ENCODE data around the gene UQCR11.

UQCR11 gene

DNA sequence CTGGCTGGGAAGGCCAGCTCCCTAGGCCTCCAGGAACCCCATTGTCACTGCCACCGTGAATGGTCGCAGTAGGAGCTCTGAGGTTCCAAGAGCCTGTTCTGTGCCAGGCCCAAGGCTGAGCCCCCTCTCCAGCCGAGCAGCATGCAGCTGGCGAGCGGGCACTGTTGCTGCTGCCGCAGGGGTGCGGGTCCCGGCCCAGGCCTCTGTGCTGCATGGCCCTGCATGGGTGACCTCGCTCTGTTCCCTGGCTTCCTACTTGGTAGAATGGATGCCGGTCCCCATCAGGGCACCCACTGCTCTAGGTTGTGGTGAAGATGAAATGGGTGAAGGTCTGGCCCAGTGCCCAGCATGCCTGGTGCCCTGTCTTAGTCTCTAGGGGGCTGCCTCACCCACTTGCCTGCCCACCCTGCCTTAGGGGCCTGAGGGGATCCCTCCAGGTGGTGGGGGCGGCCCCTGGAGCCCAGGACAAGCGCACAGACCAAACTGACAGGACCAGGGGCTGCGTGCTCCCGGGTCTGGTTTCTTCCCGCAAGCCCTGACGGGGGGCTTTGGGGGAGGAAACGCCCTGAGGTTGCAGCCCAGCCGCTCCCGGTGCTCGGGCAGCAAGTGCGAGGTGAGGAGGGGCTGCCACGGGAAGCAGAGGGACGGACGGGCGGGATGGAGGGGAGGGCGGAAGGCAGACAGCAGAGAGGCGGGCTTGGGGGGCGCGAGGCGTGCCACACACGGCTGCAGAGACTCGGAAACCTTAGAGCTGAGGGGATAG is 8.7 kb upstream of the UQCR11 start:
- no peak for DNase-seq

DNA sequence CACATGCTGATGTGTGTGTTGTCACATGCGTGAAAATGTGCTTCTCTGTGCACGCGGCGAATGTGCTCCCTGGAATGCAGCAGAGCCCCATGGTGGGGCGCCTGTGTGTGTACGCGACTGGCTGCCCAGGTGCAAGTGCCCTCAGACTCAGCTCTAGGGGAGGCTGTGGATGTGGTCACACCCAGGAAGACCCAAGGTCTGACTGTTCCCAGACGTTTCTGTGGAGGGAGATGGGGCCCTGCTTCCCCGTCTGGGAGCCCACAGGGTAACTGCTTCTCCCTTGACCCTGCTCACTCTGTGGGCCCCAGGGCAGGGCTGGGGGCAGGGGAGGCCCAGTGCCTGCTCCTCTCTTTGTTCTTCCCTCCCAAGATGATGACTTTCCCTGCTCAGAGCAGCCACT is 7.9 kb upstream of the UQCR11 start:
- DNase-seq = no peak

DNA sequence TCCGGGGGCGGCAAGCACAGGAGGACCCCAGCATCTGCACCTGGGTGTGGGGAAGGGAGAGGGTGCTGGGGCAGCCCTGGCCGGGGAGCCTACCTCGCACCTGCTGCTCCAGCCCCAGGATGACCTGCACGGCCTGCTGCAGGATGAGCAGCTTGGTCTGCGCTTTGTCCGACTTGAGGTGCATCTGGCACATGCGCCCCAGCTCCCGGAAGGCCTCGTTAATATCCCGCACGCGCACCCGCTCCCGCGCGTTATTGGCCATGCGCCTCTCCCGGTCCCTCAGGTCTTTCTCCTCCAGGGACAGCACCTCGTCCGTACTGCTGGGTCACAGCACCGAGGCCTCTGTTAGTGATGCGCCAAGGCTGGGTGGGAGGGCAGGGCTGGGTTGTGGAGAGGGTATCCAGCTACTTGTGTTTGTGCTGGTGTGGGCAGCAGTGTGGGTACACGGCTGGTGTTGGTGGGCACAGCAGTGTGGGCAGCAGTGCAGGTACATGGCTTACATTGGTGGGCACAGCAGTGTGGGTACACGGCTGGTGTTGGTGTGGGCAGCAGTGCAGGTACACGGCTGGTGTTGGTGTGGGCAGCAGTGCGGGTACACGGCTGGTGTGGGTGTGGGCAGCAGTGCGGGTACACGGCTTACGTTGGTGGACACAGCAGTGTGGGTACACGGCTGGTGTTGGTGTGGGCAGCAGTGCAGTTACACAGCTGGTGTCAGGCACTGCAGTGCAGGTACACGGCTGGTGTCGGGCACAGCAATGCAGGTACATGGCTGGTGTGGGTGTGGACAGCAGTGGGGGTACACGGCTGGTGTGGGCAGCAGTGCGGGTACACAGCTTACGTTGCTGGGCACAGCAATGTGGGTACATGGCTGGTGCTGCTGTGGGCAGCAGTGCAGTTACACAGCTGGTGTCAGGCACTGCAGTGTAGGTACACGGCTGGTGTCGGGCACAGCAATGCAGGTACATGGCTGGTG is 7.1 kb upstream of the UQCR11 start:
- no peak for DNase-seq

DNA sequence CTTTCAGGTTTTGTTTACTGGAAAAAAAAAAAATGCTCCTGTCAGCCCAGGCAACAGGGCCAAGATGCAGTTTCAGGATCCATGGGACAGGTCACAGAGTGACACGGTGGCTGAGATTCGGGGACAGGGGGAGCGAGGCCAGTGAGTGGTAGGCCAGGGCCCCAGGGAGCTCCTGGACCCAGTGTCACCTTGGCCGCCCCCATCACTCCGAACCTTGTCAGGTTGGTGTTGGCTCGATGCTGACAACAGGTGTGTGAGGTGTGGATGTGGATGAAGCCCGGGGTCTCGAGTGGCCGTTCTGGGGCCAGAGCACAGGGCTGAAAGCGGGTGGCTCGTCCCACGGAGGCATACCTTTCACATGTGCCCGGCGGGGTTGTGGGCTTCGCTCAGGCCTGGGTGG is 6.1 kb upstream of the UQCR11 start:
- no peak for DNase-seq

DNA sequence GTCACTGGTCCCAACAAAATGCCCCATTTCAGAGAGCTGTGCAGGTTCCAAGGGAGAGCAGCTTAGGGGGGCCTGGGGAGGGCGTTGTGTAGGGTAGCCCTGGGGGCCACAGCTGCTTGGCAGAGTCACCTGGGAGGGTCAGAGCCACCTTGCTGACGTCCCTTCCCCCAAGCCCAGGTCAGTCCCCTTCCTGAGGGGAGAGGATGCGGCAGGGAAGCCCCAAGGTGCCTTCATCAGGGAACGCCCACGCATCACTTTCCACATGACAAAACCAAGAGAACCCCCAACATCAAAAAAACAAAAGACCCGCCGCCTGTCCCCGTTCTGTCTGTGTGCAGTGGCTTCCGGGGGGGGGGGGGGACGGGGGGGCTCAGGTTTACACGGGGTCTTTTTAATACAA is 5.3 kb upstream of the UQCR11 start:
- DNase-seq = no peak

DNA sequence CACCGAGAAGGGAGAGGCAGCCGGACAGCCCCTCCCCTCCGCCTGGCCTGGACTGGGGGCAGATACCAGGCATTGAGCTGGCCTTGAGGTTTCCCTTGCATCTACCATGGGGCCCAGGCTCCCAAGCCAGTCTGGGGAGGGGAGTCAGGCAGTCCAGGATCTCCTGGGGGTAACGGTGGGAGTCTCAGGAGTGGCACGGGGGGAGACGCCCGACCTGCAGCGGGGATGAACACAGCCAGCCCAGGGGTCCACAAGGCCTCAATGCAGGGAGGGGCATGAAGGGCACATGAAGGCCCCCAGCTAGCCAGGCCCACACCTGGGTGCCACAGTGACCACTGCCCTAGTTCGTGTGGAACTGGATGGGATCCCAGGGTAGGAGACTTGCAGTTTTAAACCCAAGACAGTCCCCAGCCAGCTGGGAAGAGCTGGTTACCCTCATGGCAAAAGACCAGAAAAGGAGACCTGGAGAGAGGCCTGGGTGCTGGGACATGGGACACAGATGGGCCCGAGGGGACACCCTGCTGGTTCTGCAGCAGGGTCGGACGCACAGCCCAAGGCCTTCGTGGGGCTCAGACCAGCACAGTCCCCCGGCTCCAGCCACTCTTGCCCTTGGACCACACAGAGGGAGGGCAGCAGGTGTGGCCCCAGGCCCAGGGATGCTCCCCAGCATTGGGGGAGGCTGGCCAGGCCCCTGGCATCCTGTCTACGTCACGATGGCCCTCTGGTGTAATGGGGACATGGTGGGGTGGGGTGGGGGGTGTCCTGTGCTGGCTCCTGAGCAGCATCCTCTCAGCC is 4.6 kb upstream of the UQCR11 start:
- no peak for DNase-seq

DNA sequence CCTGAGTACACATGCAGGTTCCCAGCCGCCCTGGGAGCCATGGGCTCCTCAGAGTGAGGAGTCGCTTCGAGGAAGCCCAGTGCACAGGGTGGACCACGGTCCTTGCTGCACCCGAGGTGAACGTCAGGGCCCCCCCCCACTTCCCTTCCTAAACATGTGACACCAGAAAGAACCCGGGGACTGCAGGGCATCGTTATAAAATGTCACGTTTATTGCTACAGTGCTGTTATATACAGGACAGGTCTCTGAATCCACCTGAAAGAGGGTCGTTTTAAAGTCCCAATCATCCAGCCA is 3.8 kb upstream of the UQCR11 start:
- DNase-seq = no peak

DNA sequence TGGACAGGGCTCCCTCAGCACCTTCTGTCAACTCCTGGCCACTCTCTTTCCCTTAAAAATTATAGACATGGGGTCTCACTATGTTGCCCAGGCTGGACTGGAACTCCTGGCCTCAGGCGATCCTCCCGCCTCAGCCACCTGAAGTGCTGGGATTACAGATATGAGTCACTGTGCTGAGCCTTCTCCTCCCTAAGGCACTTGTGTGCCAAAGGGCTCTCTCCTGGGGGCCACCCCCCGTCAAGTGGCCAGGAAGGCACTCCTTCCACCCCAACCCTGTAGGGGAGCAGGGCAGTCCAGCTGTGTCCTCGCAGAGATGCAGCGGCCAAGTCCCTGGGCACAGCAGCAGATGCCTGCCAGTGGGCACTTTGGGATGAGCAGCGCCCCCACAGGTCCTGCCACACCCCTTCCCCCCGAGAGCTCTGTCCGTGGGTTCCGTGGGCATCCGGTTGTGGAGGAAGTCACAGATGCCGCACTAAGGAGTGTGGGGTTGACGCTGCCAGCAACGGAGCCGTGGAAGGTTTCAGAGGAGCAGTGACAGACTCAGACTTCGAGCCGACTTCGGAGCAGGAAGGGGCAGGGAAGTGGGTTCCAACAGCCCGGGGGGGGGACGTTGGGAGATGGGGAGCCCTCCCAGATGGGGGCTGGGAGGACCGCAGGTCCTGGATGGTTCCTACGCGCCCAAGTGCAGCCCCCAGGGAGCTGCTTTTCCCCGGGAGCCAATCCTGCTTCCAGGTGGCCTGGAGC is 3.3 kb upstream of the UQCR11 start:
- no peak for DNase-seq

DNA sequence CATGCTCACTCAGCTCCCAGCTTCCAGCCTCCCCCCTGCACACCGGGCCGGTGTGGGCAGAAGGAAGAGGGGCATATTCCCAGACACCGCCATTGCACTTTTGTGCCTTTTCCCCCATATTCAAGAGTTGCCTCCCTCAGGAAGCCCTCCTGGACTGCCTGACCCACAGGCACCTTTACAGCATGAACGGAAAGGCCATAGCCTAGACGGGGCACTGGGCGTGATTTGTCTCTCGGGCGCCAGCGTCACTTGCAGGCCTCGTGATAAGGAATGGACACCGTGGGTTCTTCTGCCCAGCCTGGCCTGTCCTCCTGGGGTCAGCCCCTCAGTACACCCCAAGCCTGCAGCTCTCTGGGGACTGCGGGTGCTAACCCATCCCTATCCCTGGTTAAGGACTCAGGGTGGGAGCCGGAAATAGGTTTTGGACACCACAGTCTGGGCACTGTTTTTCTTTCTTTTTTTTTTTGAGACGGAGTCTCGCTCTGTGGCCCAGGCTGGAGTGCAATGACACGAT is 933 bp upstream of the UQCR11 start:
- DNase-seq = no peak

DNA sequence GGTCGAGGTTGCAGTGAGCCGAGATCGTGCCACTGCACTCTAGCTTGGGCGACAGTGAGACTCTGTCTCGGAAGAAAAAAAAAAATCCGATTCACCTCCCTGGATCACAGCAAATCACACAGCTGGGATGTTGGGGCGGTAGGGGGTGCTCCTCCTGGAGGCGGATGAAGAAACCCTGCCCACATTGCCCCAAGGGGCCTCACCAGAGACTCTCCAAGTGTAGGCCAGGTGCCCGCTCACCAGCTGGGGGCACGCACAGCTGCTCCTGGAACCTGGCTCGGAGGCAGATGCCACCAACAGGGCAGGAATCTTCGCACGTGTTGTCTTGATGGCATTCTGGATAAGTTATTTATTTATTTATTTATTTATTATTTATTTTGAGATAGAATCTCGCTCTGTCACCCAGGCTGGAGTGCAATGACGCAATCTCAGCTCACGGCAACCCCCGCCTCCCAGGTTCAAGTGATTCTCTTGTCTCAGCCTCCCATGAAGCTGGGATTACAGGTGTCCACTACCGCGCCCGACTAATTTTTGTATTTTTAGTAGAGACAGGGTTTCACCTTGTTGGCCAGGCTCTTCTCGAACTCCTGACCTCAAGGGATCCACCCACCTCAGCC is 3.1 kb downstream of the UQCR11 start:
- DNase-seq = no peak

DNA sequence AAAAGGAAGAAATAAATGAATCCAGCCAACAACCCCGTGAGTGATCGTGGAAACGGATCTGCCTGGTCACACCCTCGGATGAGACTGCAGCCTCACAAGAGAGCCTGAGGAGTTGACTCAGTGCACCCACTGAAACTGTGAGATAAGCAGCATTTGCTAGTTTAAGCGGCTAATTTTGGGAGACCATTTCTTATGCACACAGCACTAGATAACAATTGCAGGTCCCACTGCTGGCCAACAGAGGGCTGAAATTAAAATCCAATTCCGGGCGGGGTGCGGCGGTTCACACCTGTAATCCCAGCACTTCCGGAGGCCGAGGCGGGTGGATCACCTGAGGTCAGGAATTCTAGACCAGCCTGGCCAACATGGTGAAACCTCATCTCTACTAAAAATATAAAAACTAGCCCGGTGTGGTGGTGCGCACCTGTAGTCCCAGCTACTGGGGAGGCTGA is 3.6 kb downstream of the UQCR11 start:
- no peak for DNase-seq

DNA sequence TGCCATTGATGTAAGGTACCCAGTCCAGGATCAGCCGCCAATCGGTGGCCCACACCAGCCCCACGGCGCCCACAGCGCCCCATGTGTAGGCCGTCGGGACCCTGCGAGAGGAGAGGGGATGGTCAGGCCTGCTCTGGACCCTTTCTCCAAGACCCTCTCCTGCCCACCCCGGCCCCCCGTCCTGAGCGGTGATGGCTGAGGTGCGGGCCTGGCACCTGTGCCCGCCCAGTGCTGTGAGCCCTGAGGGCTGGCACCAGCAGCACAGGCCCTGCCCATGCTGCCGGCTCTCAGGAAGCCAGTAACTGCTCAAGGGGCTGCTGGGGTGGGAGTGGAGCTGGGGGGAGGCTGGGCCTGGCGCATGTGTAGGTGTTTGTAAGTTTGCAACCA is 5.8 kb downstream of the UQCR11 start:
- no peak for DNase-seq

DNA sequence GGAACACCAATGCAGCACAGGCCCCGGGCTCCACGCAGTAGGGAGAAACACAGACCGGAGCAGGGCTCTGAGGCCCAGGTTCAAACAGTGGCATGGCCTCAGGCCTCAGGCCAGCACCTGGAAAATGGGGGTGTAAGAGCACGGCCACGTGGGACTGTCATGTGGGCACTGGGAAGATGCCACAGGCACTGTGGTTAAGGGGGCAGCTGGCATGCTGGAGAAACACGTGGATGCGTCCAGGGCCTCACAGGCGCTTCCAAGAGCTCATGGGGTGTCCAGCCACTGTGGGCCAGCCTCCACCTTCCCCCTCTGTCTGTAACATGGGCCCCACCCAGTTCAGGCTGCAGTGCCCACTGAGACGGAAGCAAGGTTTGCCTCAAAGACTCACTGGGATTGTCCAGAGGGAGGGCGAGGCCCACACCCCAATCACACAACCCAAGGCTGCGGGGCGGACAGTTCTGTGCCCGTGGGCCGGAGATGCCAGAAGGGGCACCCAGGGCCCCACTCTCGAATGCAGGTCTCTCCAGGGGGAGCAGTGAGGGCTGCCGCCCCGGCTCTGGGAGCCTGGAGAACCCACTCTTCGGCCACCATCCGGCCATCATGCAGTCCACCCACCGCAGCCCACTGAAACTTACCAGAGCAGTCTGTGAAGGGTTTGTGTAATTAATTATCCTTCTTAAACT is 6.3 kb downstream of the UQCR11 start:
- no peak for DNase-seq

DNA sequence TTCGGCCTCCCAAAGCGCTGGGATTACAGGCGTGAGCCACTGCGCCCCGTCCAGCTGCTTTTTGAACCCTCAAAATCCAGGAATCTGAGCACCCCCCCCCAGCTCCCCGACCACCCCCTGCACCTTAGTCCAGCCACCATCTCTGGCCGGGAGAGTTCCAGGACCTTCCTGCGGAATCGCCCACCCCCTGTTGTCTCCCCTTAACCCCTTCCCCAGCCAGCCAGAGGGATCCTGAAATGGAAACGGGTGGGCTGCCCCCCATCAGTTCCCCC is 11.8 kb downstream of the UQCR11 start:
- no peak for DNase-seq

DNA sequence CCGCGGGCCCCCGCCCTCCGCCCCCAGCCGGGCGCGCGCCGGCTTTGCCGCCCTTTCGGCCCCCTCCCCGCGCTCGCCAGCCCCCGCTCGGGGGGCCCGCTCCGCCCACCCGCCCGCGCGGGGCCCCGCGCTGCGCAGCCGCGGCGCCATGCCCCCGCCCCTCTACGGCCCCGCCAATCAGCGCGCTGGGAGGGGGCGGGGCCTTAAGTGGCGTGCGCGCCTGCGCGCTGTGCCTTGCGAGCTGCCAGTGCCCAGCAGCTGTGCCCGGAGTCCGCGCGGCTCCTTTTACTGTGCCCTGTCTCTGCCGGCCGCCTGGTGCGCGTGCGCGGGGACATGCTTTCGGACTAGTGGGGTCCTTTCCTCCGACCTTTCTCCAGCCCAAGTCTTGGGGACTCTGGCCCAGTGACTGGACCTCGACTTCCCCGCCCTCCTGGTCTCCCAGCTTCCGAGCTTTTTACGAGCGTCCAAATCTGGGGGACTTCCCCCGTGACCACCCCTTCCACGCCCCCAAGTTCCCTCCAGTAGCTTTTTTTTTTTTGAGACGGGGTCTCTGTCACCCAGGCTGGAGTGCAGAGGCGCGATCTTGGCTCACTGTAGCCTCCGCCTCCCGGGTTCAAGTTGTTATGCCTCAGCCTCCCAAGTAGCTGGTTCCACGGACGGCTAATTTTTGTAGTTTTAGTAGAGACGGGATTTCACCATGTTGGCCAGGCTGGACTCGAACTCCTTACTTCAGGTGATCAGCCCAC is 12.3 kb downstream of the UQCR11 start, which contains the start of gene MBD3:
Gene MBD3 (minus strand): TSS at position 111 of the 746 bp plus-strand sequence. CDS start 234 bp downstream, outside the sequence.
- peak in 1 of 2 experiments; percentile 32 for DNase-seq

DNA sequence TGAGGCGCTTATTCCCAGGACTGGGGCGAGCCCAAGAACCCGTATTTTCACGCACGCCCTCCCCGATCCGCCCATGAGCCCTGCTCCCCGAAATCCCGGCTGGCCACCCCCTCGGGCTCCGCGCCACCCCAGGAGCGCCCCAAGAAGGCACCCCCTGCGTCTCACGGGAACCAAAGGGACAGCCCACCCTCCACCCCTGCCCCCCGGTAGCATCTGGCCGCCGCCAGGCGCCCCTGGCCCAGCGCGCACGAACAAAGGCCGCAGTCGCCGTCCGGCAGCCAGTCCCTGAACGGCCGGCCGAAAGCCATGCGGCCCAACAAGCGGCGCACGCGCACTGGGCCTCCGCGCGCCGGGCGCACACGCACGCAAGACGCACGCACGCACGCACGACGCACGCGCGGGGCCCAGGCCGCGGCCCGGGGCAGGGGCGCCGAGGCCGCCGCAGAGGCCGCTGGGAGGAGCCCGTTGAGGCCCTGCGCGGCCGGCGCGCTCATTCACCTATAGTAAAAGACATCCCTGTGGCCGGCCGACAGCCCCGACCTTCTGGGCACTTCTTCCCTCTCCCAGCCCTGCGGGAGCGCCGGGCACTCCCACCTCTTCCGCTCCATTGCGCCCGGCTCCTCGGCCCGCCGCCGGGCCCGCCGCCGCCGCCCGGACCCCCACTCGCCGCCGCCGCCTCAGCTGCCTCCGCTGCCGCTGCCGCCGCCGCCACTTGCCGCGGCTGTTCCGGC is 13.1 kb downstream of the UQCR11 start:
- DNase-seq = peak in 1 of 2 experiments; percentile 6

DNA sequence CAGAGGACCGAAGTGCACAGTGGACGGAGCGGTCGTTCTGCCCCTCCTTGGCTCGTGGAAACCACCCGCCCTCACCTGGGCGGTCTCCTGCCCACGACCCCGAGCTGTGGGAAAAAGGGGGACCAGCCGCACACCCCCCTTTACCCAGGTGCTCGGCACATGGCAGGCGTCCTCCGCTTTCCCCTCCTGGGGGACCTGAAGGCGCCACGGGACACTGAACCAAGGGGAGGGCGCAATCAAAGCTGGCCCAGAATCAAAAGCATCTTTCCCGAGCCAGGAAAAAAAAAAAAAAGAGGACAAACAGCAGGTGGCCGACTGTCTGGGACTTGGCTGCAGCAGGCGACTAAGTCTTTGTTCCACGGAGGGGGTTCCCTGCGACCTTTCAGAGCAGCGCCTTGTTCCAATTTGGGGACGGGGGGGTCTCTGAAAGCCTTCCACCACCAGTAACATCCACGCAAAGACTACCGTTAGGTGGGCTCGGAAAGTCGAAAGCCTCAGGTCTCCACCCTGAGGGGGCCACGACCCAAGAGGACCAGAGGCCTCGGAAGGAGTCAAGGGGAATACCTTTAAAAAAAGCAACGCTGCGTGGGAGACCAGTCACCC is 13.7 kb downstream of the UQCR11 start:
- peak in 1 of 2 experiments; percentile 1 for DNase-seq

DNA sequence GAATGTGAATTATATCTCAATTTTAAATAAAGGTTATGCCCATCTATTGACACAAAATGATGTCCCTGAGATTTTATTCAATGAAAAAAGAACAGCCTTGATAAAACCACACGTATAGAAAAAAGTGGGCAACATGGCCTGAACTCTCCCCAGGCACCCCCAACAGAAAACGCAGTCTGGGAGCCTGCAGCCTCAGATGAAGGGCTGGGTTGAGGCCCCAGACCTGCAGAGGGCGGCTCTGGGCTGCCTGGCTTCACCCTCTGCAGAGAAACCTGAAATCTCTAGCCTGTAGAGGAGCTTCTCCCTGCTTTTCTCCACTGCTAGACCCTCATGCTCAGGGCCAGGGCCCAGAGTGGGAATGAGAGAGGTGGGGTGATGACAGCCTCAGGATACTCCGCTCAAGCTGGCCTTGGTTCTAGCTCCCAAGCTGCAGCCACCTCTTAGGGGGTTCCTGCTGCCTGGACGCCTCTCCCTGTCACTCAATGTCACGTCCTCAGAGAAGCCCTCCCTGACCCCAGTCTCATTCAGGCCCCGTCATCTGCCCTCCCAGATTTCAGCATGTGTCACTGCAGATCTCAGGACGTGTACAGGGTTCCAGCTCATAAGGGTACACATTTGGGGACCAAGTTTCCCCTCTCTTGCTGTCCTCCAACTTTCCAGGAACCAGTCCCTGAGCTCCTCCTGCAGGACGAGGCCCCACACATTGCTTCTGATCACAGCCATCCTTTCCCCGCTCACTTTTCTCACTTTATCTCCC is 14.4 kb downstream of the UQCR11 start:
- no peak for DNase-seq

DNA sequence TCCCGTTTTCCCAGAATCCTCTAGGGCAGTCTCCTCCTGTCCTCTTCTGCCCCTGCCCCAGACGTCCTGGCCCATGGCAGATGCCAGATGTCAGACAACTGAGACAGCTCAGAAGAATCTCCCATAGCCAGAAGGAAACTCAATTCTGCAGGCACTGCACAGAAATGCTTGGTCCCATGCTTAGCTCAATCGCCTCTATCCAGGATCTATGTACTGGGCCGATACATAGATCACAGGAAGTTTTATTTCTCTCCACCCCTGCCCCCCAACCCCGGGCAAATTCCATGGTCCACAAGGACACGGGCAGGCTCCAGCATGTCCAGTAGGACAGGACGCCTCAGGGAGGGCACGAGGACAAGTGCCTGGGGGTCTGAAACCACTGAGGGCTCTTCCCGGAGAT is 17.4 kb downstream of the UQCR11 start:
- no peak for DNase-seq

Data from cerebellar nuclear complex (tissue), 1 donor.